GM13976 (cell line): ENCODE measurements around the gene TNS3.
A peak's percentile ranks its signal among the peaks of the same experiment; 100 is the strongest.

Experiments
- DNase-seq: peaks from one replicate; pipeline ENCODE4 v3.0.0; 2012; ENCODE audit warnings: low spot score
- in situ Hi-C: fragments of 300-500 bp; cut with MboI; formaldehyde crosslinking; loops from one replicate; pipeline ENCODE4 v1.12.0; 2022; ENCODE audit warnings: low sequenced_read_pairs, mixed read lengths, inconsistent platforms; ENCODE audit not compliant: unreplicated experiment
- TF ChIP-seq, protein P1 (sequence below): IDR thresholded peaks from 2 replicates; pipeline ENCODE4 v1.5.1; 2012; ENCODE audit warnings: borderline replicate concordance, mild to moderate bottlenecking; ENCODE audit not compliant: insufficient read depth; ENCODE audit errors: extremely low read depth, missing control alignments, control extremely low read depth

Gene TNS3

DNA sequence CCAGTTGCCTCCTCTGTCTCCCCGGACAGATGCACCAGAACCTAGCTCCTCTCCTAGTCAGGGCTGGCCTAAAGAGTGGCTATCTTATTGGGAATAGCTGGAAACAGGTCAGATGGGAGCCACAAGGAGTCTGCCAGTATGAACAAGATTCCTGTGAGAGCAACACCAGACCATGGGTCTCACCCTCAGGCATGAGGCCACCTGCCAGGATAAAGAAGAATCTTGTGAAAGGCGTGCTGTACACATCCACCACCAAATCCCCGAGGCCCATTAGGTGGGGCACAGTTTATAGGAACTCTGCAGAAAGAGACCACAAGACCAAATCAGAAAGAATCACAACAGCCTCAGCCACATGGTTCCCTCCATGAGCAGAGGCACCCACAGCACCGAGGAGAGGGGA is 325.9 kb downstream of the TNS3 start:
- no peak for DNase-seq
- in situ Hi-C loops, result no loop called here
- TF ChIP-seq, protein P1, sequence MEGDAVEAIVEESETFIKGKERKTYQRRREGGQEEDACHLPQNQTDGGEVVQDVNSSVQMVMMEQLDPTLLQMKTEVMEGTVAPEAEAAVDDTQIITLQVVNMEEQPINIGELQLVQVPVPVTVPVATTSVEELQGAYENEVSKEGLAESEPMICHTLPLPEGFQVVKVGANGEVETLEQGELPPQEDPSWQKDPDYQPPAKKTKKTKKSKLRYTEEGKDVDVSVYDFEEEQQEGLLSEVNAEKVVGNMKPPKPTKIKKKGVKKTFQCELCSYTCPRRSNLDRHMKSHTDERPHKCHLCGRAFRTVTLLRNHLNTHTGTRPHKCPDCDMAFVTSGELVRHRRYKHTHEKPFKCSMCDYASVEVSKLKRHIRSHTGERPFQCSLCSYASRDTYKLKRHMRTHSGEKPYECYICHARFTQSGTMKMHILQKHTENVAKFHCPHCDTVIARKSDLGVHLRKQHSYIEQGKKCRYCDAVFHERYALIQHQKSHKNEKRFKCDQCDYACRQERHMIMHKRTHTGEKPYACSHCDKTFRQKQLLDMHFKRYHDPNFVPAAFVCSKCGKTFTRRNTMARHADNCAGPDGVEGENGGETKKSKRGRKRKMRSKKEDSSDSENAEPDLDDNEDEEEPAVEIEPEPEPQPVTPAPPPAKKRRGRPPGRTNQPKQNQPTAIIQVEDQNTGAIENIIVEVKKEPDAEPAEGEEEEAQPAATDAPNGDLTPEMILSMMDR, result no peak

DNA sequence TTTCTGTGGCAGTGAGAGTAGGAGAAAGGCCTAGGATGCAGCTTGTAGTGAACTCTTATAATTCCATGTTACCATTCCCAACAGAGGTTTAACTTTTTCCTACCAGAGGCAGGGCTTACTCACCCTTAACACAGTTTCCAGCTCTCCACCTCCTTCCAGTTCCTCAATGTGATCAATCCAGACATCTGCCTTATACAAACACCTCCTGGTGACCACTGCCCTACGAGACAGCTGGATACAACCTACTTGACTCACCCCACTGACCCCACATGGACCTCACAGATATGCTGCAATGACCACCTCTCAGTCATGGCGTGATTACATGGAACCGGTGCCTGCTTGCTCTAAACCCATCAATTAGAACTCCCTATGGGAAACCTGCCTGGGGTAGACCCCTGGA is 326.5 kb downstream of the TNS3 start:
- no peak for DNase-seq
- TF ChIP-seq, protein P1, result no peak
- in situ Hi-C loops, result no loop called here

DNA sequence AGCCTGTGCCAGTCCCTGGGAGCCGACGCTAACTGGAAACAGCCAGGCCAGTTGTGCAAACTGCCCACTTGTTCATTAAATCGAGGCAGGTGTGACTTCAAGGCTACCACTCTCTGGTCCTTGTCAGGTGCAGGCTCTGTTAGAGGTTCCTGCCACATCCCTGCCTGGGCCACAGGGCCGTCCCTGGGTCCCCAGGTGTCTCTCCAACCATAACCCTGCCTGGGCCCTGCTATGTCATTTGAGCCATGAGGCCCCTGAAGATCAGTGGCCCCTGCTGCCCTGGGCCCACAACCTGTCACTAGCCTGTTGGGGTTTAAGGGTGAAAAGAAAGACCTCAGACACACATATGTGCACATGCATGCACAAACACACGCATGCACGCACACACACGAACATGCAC is 326.9 kb downstream of the TNS3 start:
- no peak for DNase-seq
- in situ Hi-C loops, result no loop called here
- TF ChIP-seq, protein P1, result no peak

DNA sequence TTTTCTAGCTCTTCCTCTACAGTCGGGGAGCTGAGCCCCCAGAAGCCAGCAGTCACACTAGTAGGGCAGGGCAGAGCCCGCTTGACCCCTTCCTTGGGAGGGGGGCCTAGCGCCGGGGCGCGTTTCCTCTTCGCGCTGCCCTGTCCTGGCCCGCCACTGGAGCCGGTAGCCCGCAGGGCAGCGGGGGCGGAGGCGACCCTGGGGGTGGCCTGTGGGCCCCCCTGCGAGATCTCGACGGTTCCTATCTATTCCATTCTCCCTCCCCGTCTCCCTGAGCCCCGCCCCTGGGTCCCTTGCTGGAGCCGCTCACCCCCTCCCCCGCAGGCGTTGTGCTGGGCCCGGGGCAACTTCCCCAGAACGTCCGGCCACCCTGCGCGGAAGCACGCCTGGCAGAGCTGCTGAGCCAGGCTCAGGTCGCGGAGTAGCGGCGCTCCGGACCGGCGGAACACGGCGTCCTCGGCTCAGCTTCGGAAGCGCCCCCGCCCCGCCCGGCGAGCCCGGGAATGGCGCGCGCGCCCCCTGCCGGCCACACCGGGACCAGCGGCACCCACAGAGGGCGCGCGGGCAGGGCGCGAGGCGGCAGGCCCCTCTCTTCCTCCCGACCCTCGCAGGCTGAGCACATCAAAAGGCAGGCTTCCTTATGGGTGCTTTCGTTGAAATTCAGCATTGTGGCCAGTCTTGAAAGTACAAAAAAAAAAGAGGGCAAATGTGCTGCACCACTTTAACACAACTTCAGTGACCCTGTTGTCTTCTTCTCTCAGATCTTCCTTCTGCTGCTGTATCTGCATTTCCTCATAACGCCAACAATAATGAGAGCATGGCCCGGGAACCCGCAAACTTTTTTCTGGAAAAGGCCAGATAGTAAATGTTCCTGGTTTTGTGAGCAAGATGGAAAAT is 327.6 kb downstream of the TNS3 start:
- in situ Hi-C loops, result no loop called here
- DNase-seq, result peak; percentile 89
- TF ChIP-seq, protein P1, result peak; percentile 98

DNA sequence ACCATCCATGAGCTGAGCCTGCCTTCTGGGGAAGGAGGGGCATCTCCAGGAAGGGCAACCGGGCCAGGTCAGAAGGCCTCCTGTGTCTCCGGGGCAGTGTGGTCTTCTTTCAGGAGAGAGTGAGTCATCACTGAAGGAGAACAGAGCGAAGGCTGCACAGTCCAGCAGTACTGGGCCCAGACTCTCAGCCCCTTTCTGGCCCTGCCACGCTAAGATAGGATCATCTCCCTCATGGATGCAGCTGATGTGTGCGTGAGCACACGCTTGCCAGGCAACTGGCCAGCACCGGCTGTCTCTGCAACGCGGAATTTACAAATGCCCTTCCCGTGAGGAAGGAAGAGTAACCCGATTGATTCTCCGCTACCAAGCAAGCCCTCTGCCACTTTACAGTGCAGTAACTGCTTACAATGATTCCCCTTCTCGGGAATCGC is 328.2 kb downstream of the TNS3 start:
- DNase-seq, result peak; percentile 26
- TF ChIP-seq, protein P1, result no peak
- in situ Hi-C loops, result no loop called here

DNA sequence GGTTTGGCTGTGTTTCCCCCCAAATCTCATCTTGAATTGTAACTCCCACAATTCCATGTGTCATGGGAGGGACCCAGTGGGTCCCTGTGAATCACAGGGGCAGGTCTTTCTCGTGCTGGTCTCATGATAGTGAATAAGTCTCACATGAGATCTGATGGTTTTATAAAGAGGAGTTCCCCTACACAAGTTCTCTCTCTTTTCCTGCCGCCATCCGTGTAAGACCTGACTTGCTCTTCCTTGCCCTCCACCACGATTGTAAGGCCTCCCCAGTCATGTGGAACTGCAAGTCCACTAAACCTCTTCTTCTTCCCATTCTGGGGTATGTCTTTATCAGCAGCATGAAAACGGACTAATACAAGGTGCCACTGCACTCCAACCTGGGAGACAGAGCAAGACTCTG is 329.2 kb downstream of the TNS3 start:
- TF ChIP-seq, protein P1, result no peak
- in situ Hi-C loops, result no loop called here
- no peak for DNase-seq
